GOT3 (cell line): Measurements from ENCODE around the gene CUL4B.
"Not testable (repeated sequence)": the region's sequence is repeated elsewhere in the genome, so short reads cannot be mapped to it uniquely, and the experiment has no call there.

ENCODE experiments used
- DNase-seq: peaks from one replicate; lab custom pipeline; 2025; ENCODE audit warnings: mixed read lengths; lab: John Stamatoyannopoulos, UW

CUL4B gene

DNA sequence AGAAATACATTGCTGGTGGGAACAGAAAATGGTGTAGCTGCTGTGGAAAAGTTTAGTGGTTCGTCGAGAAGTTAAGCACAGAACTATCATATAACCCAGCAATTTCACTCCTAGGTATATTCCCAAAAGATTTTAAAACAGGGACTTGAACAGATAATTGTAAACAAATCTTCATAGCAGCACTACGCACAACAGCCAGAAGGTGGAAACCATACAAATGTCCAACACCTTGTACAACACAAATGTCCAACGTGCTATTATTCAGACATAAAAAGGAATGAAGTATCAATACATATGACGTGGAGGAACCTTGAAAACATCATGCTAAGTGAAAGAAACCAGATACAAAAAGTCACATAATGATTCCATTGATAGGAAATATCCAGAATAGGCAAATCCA, 37.9 kb downstream of the CUL4B start:
- no peak for DNase-seq

DNA sequence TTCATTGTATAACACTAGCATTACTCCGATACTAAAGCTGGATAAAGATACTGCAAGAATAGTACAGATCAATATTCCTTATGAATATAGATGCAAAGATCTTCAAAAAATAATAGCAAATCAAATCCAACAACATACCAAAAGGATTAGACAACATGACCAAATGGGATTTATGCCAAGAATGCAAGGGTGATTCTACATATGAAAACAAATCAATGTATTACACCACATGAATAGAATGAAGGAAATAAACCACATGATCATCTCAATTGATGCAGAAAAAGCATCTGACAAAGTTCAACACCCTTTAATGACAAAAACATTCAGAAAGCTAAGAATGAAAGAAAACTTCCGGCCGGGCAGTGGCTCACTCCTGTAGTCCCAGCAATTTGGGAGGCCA, 42.8 kb downstream of the CUL4B start:
- no peak for DNase-seq

- DNase-seq, result no peak
Measured at GRCh38 chrX:120514236-120514635, 46.5 kb downstream of the CUL4B start.

DNA sequence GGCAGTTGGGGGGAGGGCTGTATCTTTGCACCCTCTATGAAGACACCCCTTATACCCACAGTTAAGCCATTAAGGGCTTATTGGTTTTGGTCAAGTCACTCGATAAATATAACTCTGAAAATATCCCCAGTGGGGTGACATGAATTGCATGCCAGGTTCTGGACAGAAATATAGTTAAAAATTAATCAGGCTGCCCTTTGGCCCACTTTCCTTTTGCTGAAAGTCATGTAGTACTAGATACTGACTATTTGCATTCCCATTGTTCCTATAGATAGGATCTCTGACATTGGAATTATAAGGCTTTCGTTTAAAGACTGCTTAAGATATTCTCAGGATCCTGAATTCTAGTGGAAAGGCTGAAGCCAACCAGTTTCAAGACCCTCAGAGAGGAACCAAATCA, 48.1 kb downstream of the CUL4B start:
- no peak for DNase-seq

DNA sequence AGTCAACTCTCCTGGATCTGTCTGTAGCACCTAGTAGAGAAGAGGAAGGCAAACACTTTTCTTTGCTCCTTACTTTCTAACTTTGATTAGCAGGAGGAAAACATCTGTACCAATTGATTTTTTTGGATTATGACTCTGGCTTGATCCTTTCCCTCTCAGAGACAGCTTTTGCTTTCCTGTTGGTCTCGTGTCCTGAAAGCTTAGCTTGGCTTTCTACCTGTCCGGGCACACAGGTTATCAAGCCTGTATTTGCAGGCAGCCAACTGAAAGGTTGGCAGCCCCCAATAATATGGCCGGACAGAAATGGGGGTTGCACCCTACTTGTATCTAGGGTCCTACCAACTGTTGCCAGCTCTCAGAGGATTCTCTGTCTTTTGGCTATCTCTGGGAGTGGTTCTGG, 48.5 kb downstream of the CUL4B start:
- no peak for DNase-seq

DNA sequence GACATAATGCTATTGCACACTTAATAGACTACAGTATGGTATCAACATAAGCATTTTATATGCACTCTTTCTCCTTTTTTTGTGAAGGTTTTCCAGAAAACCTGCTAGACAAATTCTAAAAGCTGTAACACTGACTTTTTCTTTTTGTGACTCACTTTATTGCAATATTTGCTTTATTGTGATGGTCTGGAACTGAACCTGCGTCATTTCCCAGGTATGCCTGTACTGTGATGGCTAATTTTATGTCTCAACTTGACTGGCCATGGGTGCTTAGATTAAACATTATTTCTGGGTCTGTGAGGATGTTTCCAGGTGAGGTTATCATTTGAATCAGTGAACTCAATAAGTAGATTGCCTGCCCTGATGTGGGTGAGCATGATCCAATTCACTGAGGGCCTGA, 56.2 kb downstream of the CUL4B start:
- no peak for DNase-seq

DNA sequence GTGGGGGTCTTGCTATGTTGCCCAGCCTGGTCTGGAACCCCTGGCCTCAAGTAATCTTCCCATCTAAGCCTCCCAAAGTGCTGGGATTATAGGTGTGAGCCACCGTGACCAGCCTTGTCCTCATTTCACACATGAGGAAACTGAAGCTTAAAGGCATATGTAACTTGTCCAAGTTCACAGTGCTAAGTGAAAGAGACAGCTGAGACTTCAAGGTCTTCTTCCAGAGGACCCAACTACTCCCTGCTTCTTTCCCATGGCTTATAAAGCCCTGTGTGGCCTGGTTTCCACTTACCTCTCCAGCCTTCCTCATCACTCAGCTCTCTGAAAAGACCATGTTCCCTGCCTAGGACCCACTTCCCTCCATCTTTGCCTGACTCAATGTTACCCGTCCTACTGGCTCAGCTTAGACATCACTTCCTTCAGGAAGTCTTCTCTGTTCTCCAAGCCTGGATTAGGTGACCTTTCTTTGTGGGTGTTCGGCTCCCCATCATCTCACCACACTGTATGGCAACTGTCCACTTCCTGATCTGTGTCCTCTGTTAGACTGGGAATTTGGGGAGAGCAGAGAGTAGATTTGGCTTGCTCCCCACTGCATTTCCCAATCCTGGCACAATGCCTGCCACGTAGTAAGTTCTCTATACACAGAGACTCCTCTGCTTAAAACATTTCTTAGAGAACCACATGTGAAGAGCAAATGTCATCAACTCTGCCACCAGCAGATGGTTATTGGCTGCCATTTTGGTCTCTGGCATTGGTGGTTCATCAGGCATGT, 61.3 kb downstream of the CUL4B start:
- no peak for DNase-seq

GRCh38 chrX:120490119-120490518, 70.6 kb downstream of the CUL4B start:
- DNase-seq, result not testable (repeated sequence)

GRCh38 chrX:120486786-120487185, 74.0 kb downstream of the CUL4B start:
- no peak for DNase-seq

- DNase-seq, result peak; percentile 32
Measured at GRCh38 chrX:120485638-120486520, 74.9 kb downstream of the CUL4B start.

- DNase-seq, result no peak
Measured at GRCh38 chrX:120485315-120485637, 75.5 kb downstream of the CUL4B start.

GRCh38 chrX:120477453-120477852, 83.3 kb downstream of the CUL4B start:
- DNase-seq, result no peak

DNA sequence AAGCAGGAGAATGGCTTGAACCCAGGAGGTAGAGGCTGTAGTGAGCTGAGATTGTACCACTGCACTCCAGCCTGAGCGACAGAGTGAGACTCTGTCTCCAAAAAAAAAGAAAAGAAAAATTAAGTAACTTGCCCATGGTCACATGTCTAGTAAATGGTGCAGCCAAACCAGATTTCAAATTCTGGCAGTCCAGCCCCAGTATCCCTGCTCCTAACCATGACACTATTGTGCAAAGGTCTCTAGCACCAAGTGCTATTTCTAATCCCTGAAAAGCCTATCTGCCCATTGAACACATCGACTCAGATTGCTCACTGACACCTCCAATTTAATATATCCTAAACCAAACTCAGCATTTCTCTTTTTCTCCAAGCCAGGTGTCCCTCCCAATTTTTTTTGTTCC, 84.0 kb downstream of the CUL4B start:
- DNase-seq, result no peak

DNA sequence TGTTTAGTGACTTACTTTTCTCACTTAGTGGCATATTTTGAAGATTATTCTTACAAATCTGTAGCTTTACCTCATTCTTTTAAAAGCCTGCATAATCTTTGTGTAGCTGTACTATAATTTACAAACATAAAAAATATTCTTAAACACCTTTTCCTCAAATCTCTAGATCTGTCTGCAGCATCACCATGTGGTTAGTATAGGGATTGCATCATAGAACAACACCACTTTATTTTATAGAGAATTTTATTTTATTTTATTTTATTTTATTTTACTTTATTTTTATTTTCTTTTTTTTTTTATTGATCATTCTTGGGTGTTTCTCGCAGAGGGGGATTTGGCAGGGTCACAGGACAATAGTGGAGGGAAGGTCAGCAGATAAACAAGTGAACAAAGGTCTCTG, 85.3 kb downstream of the CUL4B start:
- not testable (repeated sequence) for DNase-seq
